Midbrain (tissue), 1 donor: ENCODE measurements around the gene GPER1.

Source experiments
- DNase-seq: peaks from one replicate; lab custom pipeline; 2025; lab: John Stamatoyannopoulos, UW

Gene GPER1

GRCh38 chr7:1054438-1054837 lies 33.5 kb upstream of the GPER1 start:
- DNase-seq: peak; percentile 59

GRCh38 chr7:1054861-1055450 lies 33.0 kb upstream of the GPER1 start:
- DNase-seq: peak; percentile 76

- no peak for DNase-seq
These were observed 32.4 kb upstream of the GPER1 start for GRCh38 chr7:1055491-1055955.

- no peak for DNase-seq
These were observed 31.7 kb upstream of the GPER1 start for GRCh38 chr7:1055956-1056784.

GRCh38 chr7:1056785-1057410 lies 31.0 kb upstream of the GPER1 start:
- no peak for DNase-seq

- DNase-seq: no peak
These were observed 30.3 kb upstream of the GPER1 start for GRCh38 chr7:1057416-1058291.

GRCh38 chr7:1058311-1058710 lies 29.6 kb upstream of the GPER1 start:
- no peak for DNase-seq

- DNase-seq: no peak
These were observed 29.1 kb upstream of the GPER1 start for GRCh38 chr7:1058821-1059199.

- DNase-seq: no peak
These were observed 28.5 kb upstream of the GPER1 start for GRCh38 chr7:1059200-1060091.

- DNase-seq: no peak
These were observed 27.4 kb upstream of the GPER1 start for GRCh38 chr7:1060315-1061072.

GRCh38 chr7:1061180-1061579 lies 26.7 kb upstream of the GPER1 start:
- DNase-seq: no peak

- DNase-seq: no peak
These were observed 25.3 kb upstream of the GPER1 start for GRCh38 chr7:1062296-1063294.

GRCh38 chr7:1063361-1063760 lies 24.6 kb upstream of the GPER1 start:
- DNase-seq: no peak

- DNase-seq: no peak
These were observed 23.3 kb upstream of the GPER1 start for GRCh38 chr7:1064581-1064980.

- DNase-seq: no peak
These were observed 22.7 kb upstream of the GPER1 start for GRCh38 chr7:1065263-1065584.

- peak; percentile 81 for DNase-seq
These were observed 22.2 kb upstream of the GPER1 start for GRCh38 chr7:1065585-1066241.

GRCh38 chr7:1066242-1066588 lies 21.7 kb upstream of the GPER1 start:
- no peak for DNase-seq

GRCh38 chr7:1068013-1068412 lies 19.9 kb upstream of the GPER1 start:
- no peak for DNase-seq

GRCh38 chr7:1068619-1069018 lies 19.3 kb upstream of the GPER1 start:
- no peak for DNase-seq
